NCI-H2227 (cell line): ENCODE data around the gene DNAJB8.

Experiments used
- DNase-seq: peaks from one replicate; lab custom pipeline; 2025; ENCODE audit not compliant: unreplicated experiment; lab: John Stamatoyannopoulos, UW

Gene DNAJB8

GRCh38 chr3:128468285-128468790 lies 1.6 kb upstream of the DNAJB8 start:
- no peak for DNase-seq

- DNase-seq: no peak
Measured at GRCh38 chr3:128464702-128465101, 2.0 kb downstream of the DNAJB8 start.

- DNase-seq: no peak
Measured at GRCh38 chr3:128464188-128464587, 2.5 kb downstream of the DNAJB8 start.

GRCh38 chr3:128463771-128464170 lies 2.9 kb downstream of the DNAJB8 start:
- DNase-seq: no peak

GRCh38 chr3:128463354-128463753 lies 3.3 kb downstream of the DNAJB8 start:
- DNase-seq: no peak

- no peak for DNase-seq
Measured at GRCh38 chr3:128462931-128463330, 3.8 kb downstream of the DNAJB8 start.

- DNase-seq: no peak
Measured at GRCh38 chr3:128462341-128462910, 4.3 kb downstream of the DNAJB8 start.

GRCh38 chr3:128461731-128462130 lies 5.0 kb downstream of the DNAJB8 start:
- DNase-seq: no peak

- no peak for DNase-seq
Measured at GRCh38 chr3:128459461-128459820, 7.2 kb downstream of the DNAJB8 start.

- DNase-seq: peak; percentile 49
Measured at GRCh38 chr3:128458746-128459460, 7.8 kb downstream of the DNAJB8 start.

- DNase-seq: no peak
Measured at GRCh38 chr3:128457937-128458336, 8.8 kb downstream of the DNAJB8 start.

GRCh38 chr3:128456776-128457715 lies 9.6 kb downstream of the DNAJB8 start:
- DNase-seq: peak; percentile 70

- no peak for DNase-seq
Measured at GRCh38 chr3:128455786-128456748, 10.6 kb downstream of the DNAJB8 start.

- DNase-seq: no peak
Measured at GRCh38 chr3:128455116-128455515, 11.6 kb downstream of the DNAJB8 start.

GRCh38 chr3:128454310-128454618 lies 12.4 kb downstream of the DNAJB8 start:
- no peak for DNase-seq

GRCh38 chr3:128453501-128454309 lies 13.0 kb downstream of the DNAJB8 start:
- no peak for DNase-seq

GRCh38 chr3:128452678-128453275 lies 13.9 kb downstream of the DNAJB8 start:
- DNase-seq: no peak

GRCh38 chr3:128452120-128452519 lies 14.6 kb downstream of the DNAJB8 start:
- DNase-seq: no peak

- no peak for DNase-seq
Measured at GRCh38 chr3:128449111-128449638, 17.5 kb downstream of the DNAJB8 start.
